Stimulated activated memory B cell treated with anti-CD40 and anti-IgM and Interleukin-4, amounts not matched to agents 10 μg/mL and 1 μg/mL and 100 μg/mL, for 72 hours (primary cell): ENCODE data around the gene ZNF33A.
A peak's percentile ranks its signal among the peaks of the same experiment; 100 is the strongest.
"Not testable (repeated sequence)": the region's sequence is repeated elsewhere in the genome, so short reads cannot be mapped to it uniquely, and the experiment has no call there.

ENCODE experiments used
- ATAC-seq: fragments of 150-1000 bp; cut with Tn5 transposase; 2 replicates; pipeline ENCODE4 v1.10.0; 2021
- H3K27ac Mint-ChIP-seq: one replicate; pipeline ENCODE4 v1.8.0; 2022; ENCODE audit warnings: mild to moderate bottlenecking, mixed read lengths
- H3K27me3 Mint-ChIP-seq: one replicate; pipeline ENCODE4 v1.8.0; 2022; ENCODE audit warnings: mixed read lengths
- H3K36me3 Mint-ChIP-seq: one replicate; pipeline ENCODE4 v1.8.0; 2022; ENCODE audit warnings: mixed read lengths
- H3K4me1 Mint-ChIP-seq: one replicate; pipeline ENCODE4 v1.8.0; 2022; ENCODE audit warnings: mixed read lengths
- H3K4me3 Mint-ChIP-seq: one replicate; pipeline ENCODE4 v1.8.0; 2022; ENCODE audit warnings: mild to moderate bottlenecking, moderate library complexity, mixed read lengths
- H3K9me3 Mint-ChIP-seq: one replicate; pipeline ENCODE4 v1.8.0; 2022; ENCODE audit warnings: mixed read lengths

Gene ZNF33A

GRCh38 chr10:38093318-38093717 is 82.8 kb downstream of the ZNF33A start:
- ATAC-seq, H3K27me3 Mint-ChIP-seq, H3K9me3 Mint-ChIP-seq: not testable (repeated sequence)
- peak overlapping the region; percentile 87 for H3K27ac Mint-ChIP-seq
- H3K36me3 Mint-ChIP-seq = peaks cover 28% of the 10 kb centered on the region
- peak overlapping the region; percentile 93 for H3K4me3 Mint-ChIP-seq
- H3K4me1 Mint-ChIP-seq = peaks cover 18% of the 10 kb centered on the region

GRCh38 chr10:38093816-38094157 is 83.3 kb downstream of the ZNF33A start:
- H3K4me3 Mint-ChIP-seq = peak overlapping the region; percentile 93
- no peaks in the 10 kb centered on the region for H3K9me3 Mint-ChIP-seq
- ATAC-seq = peak; percentile 32
- H3K36me3 Mint-ChIP-seq = peaks cover 33% of the 10 kb centered on the region
- H3K27me3 Mint-ChIP-seq = no peaks in the 10 kb centered on the region
- peaks cover 18% of the 10 kb centered on the region for H3K4me1 Mint-ChIP-seq
- peak overlapping the region; percentile 87 for H3K27ac Mint-ChIP-seq

- Mint-ChIP-seq H3K27me3 (no peaks in the 10 kb centered on the region), H3K4me1 (peaks cover 18% of the 10 kb centered on the region), H3K9me3 (peaks cover 3% of the 10 kb centered on the region), H3K36me3 (peaks cover 38% of the 10 kb centered on the region), H3K4me3 (peak within 1 kb of the TSS; percentile 93), H3K27ac (peak within 1 kb of the TSS; percentile 87)
- peak; percentile 98 for ATAC-seq
Measured at GRCh38 chr10:38094158-38094926, 83.9 kb downstream of the ZNF33A start, which contains the start of gene ZNF37A. Gene ZNF37A, plus strand, starts transcription at chr10:38094337. Its CDS starts 2,281 bp downstream, at chr10:38096618.

DNA sequence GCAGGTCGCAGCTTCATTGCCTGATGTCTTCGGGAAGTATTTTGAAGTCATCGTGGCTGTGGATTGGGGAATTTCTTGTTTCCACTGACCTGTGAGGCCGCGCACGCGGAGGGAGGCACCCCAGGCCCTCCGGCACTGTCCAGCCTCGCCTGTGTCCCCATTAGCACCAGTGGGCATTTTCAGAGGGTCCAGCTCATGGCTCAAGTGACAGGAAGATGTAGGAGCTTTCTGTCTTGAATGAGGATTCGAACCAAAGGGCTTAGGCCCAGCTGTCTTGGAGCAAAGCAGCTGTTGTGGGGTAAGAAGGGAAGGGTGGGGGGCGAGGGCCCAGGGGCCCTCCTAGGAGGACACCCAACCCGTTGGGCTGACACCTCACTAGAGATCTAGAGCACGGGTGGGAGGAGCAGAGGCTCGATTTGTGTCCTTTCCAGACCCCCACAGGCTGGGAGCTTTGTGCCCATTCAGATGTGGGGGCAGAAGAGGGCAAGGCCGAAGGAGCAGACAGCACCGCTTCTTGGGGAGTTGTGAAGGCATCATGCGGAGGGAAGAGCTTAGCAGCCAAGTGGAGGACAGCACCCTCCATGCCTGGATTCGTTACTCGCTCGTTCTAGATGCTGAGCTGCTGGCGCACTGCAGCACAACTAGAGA is 84.6 kb downstream of the ZNF33A start:
- Mint-ChIP-seq H3K27ac (peak overlapping the region; percentile 87), H3K9me3 (peaks cover 8% of the 10 kb centered on the region), H3K4me1 (peaks cover 18% of the 10 kb centered on the region), H3K27me3 (no peaks in the 10 kb centered on the region), H3K36me3 (peaks cover 45% of the 10 kb centered on the region), H3K4me3 (peak overlapping the region; percentile 93)
- ATAC-seq = no peak

GRCh38 chr10:38102880-38103279 is 92.4 kb downstream of the ZNF33A start:
- Mint-ChIP-seq H3K4me1 (no peaks in the 10 kb centered on the region), H3K27me3 (no peaks in the 10 kb centered on the region), H3K36me3 (peaks cover 95% of the 10 kb centered on the region), H3K27ac (no peak overlapping the region), H3K9me3 (peaks cover 36% of the 10 kb centered on the region), H3K4me3 (no peak overlapping the region)
- ATAC-seq = no peak

DNA sequence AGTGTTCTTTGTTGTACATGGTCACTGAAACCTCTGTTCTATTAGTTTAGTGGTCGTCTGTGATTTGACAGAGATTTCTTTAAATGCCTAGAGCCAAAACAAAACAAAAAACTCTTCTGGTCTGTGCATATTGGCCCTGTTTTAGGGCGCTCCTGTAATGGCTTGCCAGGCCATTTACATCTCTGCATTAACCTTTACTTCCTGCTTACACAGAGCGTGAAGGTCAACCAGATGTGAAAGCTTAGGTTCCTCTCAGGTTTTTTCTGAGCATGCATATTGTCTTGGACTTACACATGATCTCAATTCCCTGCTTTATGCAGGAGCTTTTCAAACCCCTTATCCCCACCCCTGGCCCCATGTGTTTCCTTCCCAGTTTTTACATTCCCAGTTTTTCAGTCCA is 93.3 kb downstream of the ZNF33A start:
- ATAC-seq = peak; percentile 39
- H3K4me3 Mint-ChIP-seq = no peak overlapping the region
- no peak overlapping the region for H3K27ac Mint-ChIP-seq
- H3K36me3 Mint-ChIP-seq = peaks cover 93% of the 10 kb centered on the region
- no peaks in the 10 kb centered on the region for H3K27me3 Mint-ChIP-seq
- peaks cover 41% of the 10 kb centered on the region for H3K9me3 Mint-ChIP-seq
- H3K4me1 Mint-ChIP-seq = no peaks in the 10 kb centered on the region

DNA sequence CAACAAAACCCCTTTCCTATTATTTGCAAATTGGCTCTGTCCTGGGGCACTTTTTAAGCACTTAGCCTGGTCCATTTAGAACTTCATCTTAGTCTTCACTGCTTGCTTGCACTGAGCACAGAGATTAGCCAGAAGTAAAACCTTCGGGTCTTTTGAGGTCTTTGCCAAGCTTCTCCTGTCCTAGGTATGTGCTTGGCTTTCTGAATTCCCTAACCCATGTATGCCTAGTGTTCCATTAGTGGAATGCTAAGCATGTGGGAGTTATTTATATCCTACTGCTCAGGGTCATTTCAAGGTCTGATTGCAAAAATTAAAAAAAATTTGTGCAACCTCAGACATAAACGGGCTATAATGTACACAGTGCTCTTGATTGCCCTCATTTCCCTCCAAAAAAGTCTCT is 101.7 kb downstream of the ZNF33A start:
- Mint-ChIP-seq H3K27ac (no peak overlapping the region), H3K4me3 (no peak overlapping the region), H3K4me1 (no peaks in the 10 kb centered on the region), H3K27me3 (no peaks in the 10 kb centered on the region), H3K36me3 (peaks cover 89% of the 10 kb centered on the region), H3K9me3 (peaks cover 36% of the 10 kb centered on the region)
- ATAC-seq = no peak
